NCI-H2081 (cell line): ENCODE results near the gene SMCR8.
"Not testable (repeated sequence)": the region's sequence is repeated elsewhere in the genome, so short reads cannot be mapped to it uniquely, and the experiment has no call there.

Source experiments
- DNase-seq, 2 experiments: peaks; one replicate each; lab custom pipeline; 2025; lab: John Stamatoyannopoulos, UW

SMCR8 gene

GRCh38 chr17:18361837-18362697 is 47.0 kb downstream of the SMCR8 start:
- no peak for DNase-seq

GRCh38 chr17:18362698-18363100 is 47.6 kb downstream of the SMCR8 start:
- peak in 1 of 2 experiments; percentile 5 for DNase-seq

- DNase-seq = peak; percentile 82 to 92
Observed at GRCh38 chr17:18363101-18364049, 48.3 kb downstream of the SMCR8 start, which contains the start of gene SHMT1. Gene SHMT1 (minus strand): TSS chr17:18363550. CDS start chr17:18355981, 7,569 bp downstream.

DNA sequence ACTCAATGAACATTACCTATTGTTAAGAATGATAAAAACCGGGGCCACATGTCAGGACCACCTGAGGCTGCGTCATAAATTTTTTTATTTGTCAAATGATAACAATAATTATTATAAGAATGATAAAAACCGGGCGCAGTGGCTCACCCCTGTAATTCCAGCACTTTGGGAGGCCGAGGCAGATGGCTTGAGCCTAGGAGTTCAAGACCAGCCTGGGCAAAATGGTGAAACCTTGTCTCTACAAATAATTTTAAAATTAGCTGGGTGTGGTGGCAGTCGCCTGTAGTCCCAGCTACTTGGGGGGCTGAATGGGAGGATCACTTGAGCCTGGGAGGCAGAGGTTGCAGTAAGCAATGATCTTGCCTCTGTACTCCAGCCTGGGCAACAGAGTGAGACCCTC is 49.1 kb downstream of the SMCR8 start:
- DNase-seq = no peak

- DNase-seq = no peak
Observed at GRCh38 chr17:18368946-18369345, 53.9 kb downstream of the SMCR8 start.

- no peak for DNase-seq
Observed at GRCh38 chr17:18370761-18371160, 55.7 kb downstream of the SMCR8 start.

GRCh38 chr17:18371455-18371854 is 56.4 kb downstream of the SMCR8 start:
- no peak for DNase-seq

DNA sequence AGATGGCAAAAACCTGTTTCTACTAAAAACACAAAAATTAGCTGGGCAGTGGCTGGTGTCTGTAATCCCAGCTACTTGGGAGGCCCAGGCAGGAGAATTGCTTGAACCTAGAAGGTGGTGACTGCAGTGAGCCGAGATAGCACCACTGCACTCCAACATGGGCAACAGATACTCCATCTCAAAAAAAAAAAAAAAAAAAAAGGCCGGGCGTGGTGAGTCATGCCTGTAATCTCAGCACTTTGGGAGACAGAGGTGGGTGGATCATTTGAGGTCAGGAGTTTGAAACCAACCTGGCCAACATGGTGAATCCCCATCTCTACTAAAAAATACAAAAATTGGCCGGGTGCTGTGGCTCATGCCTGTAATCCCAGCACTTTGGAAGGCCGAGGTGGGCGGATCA is 58.1 kb downstream of the SMCR8 start:
- not testable (repeated sequence) for DNase-seq

- no peak for DNase-seq
Observed at GRCh38 chr17:18374216-18374615, 59.1 kb downstream of the SMCR8 start.
